ENCODE data around the gene PKD2L1.

DNA sequence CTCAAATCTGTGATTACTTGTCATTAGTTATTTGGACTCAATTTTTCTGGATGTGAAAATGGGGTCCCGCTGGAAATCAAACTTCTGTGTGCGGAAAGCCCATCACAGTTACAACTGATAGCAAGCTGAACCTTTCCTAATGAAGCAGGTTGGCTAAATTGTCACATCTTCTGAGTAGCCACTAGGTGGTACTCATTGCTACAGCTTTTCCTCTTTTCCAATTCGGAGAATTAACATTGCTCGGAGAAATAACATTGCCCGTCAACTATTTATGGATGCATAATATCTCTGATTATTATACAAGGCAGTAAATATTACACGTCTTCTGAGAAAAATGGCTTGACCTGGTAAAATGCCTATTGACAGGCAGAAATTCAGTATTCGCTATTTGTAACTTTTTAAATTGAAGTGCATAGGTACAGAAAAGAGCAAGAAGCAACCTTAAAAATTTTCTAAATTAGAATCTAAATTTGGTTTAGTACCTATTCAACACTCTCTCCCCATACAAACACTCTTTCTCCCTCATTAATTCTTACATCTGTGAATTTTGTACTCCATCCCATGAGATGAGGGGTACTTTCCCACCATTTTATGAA is 26.2 kb downstream of the PKD2L1 start:
- TF ChIP-seq, protein P1, sequence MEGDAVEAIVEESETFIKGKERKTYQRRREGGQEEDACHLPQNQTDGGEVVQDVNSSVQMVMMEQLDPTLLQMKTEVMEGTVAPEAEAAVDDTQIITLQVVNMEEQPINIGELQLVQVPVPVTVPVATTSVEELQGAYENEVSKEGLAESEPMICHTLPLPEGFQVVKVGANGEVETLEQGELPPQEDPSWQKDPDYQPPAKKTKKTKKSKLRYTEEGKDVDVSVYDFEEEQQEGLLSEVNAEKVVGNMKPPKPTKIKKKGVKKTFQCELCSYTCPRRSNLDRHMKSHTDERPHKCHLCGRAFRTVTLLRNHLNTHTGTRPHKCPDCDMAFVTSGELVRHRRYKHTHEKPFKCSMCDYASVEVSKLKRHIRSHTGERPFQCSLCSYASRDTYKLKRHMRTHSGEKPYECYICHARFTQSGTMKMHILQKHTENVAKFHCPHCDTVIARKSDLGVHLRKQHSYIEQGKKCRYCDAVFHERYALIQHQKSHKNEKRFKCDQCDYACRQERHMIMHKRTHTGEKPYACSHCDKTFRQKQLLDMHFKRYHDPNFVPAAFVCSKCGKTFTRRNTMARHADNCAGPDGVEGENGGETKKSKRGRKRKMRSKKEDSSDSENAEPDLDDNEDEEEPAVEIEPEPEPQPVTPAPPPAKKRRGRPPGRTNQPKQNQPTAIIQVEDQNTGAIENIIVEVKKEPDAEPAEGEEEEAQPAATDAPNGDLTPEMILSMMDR (IDR thresholded peaks at IDR 0.05; ENCODE audit: poor library complexity, severe bottlenecking), result peak; percentile 81
- no peak for TF ChIP-seq EZH2 (IDR thresholded peaks at IDR 0.05; ENCODE audit: borderline replicate concordance, insufficient read depth, low read length, poor library complexity, severe bottlenecking)
